Measurements from ENCODE around the gene RASGRP3.

Gene RASGRP3

GRCh38 chr2:33494877-33495641, 18.6 kb downstream of the RASGRP3 start:
- DNase-seq = no peak

- DNase-seq = no peak
Measured at GRCh38 chr2:33495683-33496082, 19.2 kb downstream of the RASGRP3 start.

- no peak for DNase-seq
Measured at GRCh38 chr2:33496150-33496549, 19.7 kb downstream of the RASGRP3 start.

GRCh38 chr2:33496726-33497125, 20.3 kb downstream of the RASGRP3 start:
- no peak for DNase-seq

GRCh38 chr2:33497221-33497650, 20.8 kb downstream of the RASGRP3 start:
- DNase-seq = no peak

- DNase-seq = no peak
Measured at GRCh38 chr2:33498291-33498956, 22.0 kb downstream of the RASGRP3 start.

GRCh38 chr2:33500177-33500576, 23.7 kb downstream of the RASGRP3 start:
- DNase-seq = no peak

GRCh38 chr2:33502025-33502424, 25.6 kb downstream of the RASGRP3 start:
- DNase-seq = no peak

- DNase-seq = no peak
Measured at GRCh38 chr2:33503002-33503401, 26.6 kb downstream of the RASGRP3 start.

- DNase-seq = no peak
Measured at GRCh38 chr2:33505966-33506365, 29.5 kb downstream of the RASGRP3 start.

GRCh38 chr2:33509908-33510585, 33.6 kb downstream of the RASGRP3 start:
- DNase-seq = no peak

GRCh38 chr2:33510586-33510968, 34.1 kb downstream of the RASGRP3 start:
- no peak for DNase-seq

- DNase-seq = no peak
Measured at GRCh38 chr2:33511141-33511540, 34.7 kb downstream of the RASGRP3 start.

- no peak for DNase-seq
Measured at GRCh38 chr2:33512112-33512511, 35.7 kb downstream of the RASGRP3 start.

GRCh38 chr2:33513480-33513879, 37.0 kb downstream of the RASGRP3 start:
- no peak for DNase-seq

- DNase-seq = no peak
Measured at GRCh38 chr2:33516456-33516995, 40.1 kb downstream of the RASGRP3 start.

- DNase-seq = no peak
Measured at GRCh38 chr2:33518200-33518599, 41.8 kb downstream of the RASGRP3 start.

- no peak for DNase-seq
Measured at GRCh38 chr2:33518929-33519328, 42.5 kb downstream of the RASGRP3 start.

GRCh38 chr2:33521791-33522281, 45.4 kb downstream of the RASGRP3 start:
- DNase-seq = no peak

- DNase-seq = no peak
Measured at GRCh38 chr2:33522576-33522975, 46.1 kb downstream of the RASGRP3 start.

GRCh38 chr2:33525666-33526065, 49.2 kb downstream of the RASGRP3 start:
- no peak for DNase-seq

- no peak for DNase-seq
Measured at GRCh38 chr2:33526132-33526531, 49.7 kb downstream of the RASGRP3 start.

GRCh38 chr2:33526921-33527320, 50.5 kb downstream of the RASGRP3 start:
- no peak for DNase-seq

Measured in NCI-H524 treated with DMSO at 0.1 percent for 48 hours (cell line).